OCI-LY1 (cell line): ENCODE results near the gene GTF3C2.

Experiments
- CTCF ChIP-seq: fragments of 200-600 bp; sonication (generic), shearing (Covaris generic); IDR thresholded peaks from 2 replicates; pipeline ENCODE4 v1.5.1; 2017; ENCODE audit warnings: mild to moderate bottlenecking, antibody characterized with exemption, low read length, moderate library complexity, mixed read lengths
- EZH2 ChIP-seq: fragments of 200-600 bp; sonication (generic), shearing (Covaris generic); IDR thresholded peaks from 2 replicates; pipeline ENCODE4 v1.8.0; 2017; ENCODE audit warnings: borderline replicate concordance, mixed run types, mild to moderate bottlenecking, antibody characterized with exemption, low read length, moderate library complexity, mixed read lengths

GRCh38 chr2:27380626-27381545 lies 24.3 kb upstream of the GTF3C2 start, which contains the start of gene ZNF513:
- no peak for TF ChIP-seq CTCF
- TF ChIP-seq EZH2 = no peak
